Measurements from ENCODE around the gene KCNIP1.
A peak's percentile ranks its signal among the peaks of the same experiment; 100 is the strongest.
"Not testable (repeated sequence)": the region's sequence is repeated elsewhere in the genome, so short reads cannot be mapped to it uniquely, and the experiment has no call there.

KCNIP1 gene

GRCh38 chr5:170762298-170762697 is 258.5 kb downstream of the KCNIP1 start:
- DNase-seq, result not testable (repeated sequence)

- DNase-seq, result not testable (repeated sequence)
Observed at GRCh38 chr5:170765868-170766267, 262.0 kb downstream of the KCNIP1 start.

GRCh38 chr5:170769246-170769645 is 265.4 kb downstream of the KCNIP1 start:
- peak in 17 of 58 donors; percentile 2 to 43 (median 19) for DNase-seq

- no peak for DNase-seq
Observed at GRCh38 chr5:170769898-170770416, 266.1 kb downstream of the KCNIP1 start.

GRCh38 chr5:170771496-170771895 is 267.7 kb downstream of the KCNIP1 start:
- no peak for DNase-seq

- no peak for DNase-seq
Observed at GRCh38 chr5:170773024-170773985, 269.5 kb downstream of the KCNIP1 start.

- DNase-seq, result no peak
Observed at GRCh38 chr5:170774831-170775230, 271.0 kb downstream of the KCNIP1 start.

- no peak for DNase-seq
Observed at GRCh38 chr5:170781946-170782345, 278.1 kb downstream of the KCNIP1 start.

GRCh38 chr5:170782438-170782837 is 278.6 kb downstream of the KCNIP1 start:
- DNase-seq, result peak in 1 of 58 donors; percentile 26

- no peak for DNase-seq
Observed at GRCh38 chr5:170783498-170784247, 279.9 kb downstream of the KCNIP1 start, which contains the start of gene GABRP. Gene GABRP, plus strand, starts transcription at chr5:170783725. Its CDS starts 4,891 bp downstream, at chr5:170788616.

GRCh38 chr5:170785416-170785815 is 281.6 kb downstream of the KCNIP1 start:
- no peak for DNase-seq

All from anterior cingulate cortex (tissue), 58 donors.